Activated naive CD4-positive, alpha-beta T cell treated with anti-CD3 and anti-CD28 coated beads, Interleukin-2, amount 50 U/mL, for 72 hours (primary cell): ENCODE measurements around the gene TNFRSF6B. TPM values are rescaled to one million over a fixed set of nuclear protein-coding genes. Genes with fewer than 3 reads are reported as not detected.
"Not testable (repeated sequence)": the region's sequence is repeated elsewhere in the genome, so short reads cannot be mapped to it uniquely, and the experiment has no call there.

Source experiments
- ATAC-seq, 2 donors: fragments of 150-1000 bp; cut with Tn5 transposase; 2 replicates each; pipeline ENCODE4 v1.10.0; 2021; ENCODE audit warnings: mild to moderate bottlenecking in 2 of 2, moderate library complexity in 2 of 2
- DNase-seq, 2 donors: peaks; one replicate each; pipeline ENCODE4 v3.0.0; 2021 to 2022; ENCODE audit warnings: low spot score in 2 of 2
- H3K27ac Mint-ChIP-seq, 2 donors: one replicate each; pipeline ENCODE4 v1.8.0; 2022; ENCODE audit warnings: mild to moderate bottlenecking in 2 of 2, mixed read lengths in 2 of 2
- H3K36me3 Mint-ChIP-seq, 2 donors: one replicate each; pipeline ENCODE4 v1.8.0; 2022; ENCODE audit warnings: mixed read lengths in 2 of 2
- H3K9me3 Mint-ChIP-seq, 2 donors: one replicate each; pipeline ENCODE4 v1.8.0; 2022; ENCODE audit warnings: mixed read lengths in 2 of 2
- total RNA-seq, 2 donors: library from RNA; stranded (reverse); gene quantifications; one replicate each; pipeline ENCODE4 v1.2.3, GENCODE V29; 2022

Gene TNFRSF6B
- not detected for total RNA-seq

- H3K36me3 Mint-ChIP-seq, result peaks cover 0 to 6% of the 10 kb centered on the region in 2 donors
- peak; percentile 3 to 15 for ATAC-seq
- no peak for DNase-seq
- peak within 1 kb of the TSS in 1 of 2 donors; percentile 42 for H3K27ac Mint-ChIP-seq
- H3K9me3 Mint-ChIP-seq, result no peaks in the 10 kb centered on the region
Observed at GRCh38 chr20:63696628-63697356, at the start of gene TNFRSF6B. Gene TNFRSF6B (plus strand): TSS chr20:63696652. CDS start chr20:63696768, 116 bp downstream.

GRCh38 chr20:63648190-63648589 is 48.3 kb upstream of the TNFRSF6B start:
- no peaks in the 10 kb centered on the region for H3K9me3 Mint-ChIP-seq
- H3K27ac Mint-ChIP-seq, result no peak overlapping the region
- H3K36me3 Mint-ChIP-seq, result no peaks in the 10 kb centered on the region
- DNase-seq (no peak), ATAC-seq (no peak)

- Mint-ChIP-seq H3K27ac (no peak overlapping the region), H3K9me3 (no peaks in the 10 kb centered on the region), H3K36me3 (no peaks in the 10 kb centered on the region)
- no peak for DNase-seq
- ATAC-seq, result no peak
Observed at GRCh38 chr20:63648895-63649589, 47.4 kb upstream of the TNFRSF6B start.

- not testable (repeated sequence) for H3K27ac Mint-ChIP-seq, H3K9me3 Mint-ChIP-seq, ATAC-seq, H3K36me3 Mint-ChIP-seq, DNase-seq
Observed at GRCh38 chr20:63650486-63650885, 46.0 kb upstream of the TNFRSF6B start.

- ATAC-seq, result no peak
Observed at GRCh38 chr20:63651942-63652191, 44.6 kb upstream of the TNFRSF6B start.

GRCh38 chr20:63652192-63652980 is 44.1 kb upstream of the TNFRSF6B start:
- no peaks in the 10 kb centered on the region for H3K9me3 Mint-ChIP-seq
- peaks cover 0 to under 1% of the 10 kb centered on the region in 2 donors for H3K36me3 Mint-ChIP-seq
- DNase-seq, result no peak
- ATAC-seq, result peak; percentile 3 to 54
- H3K27ac Mint-ChIP-seq, result no peak overlapping the region

More at GRCh38 chr20:63651942-63652191, 44.6 kb upstream of the TNFRSF6B start:
- no peaks in the 10 kb centered on the region for H3K9me3 Mint-ChIP-seq
- no peak overlapping the region for H3K27ac Mint-ChIP-seq
- DNase-seq, result no peak
- H3K36me3 Mint-ChIP-seq, result no peaks in the 10 kb centered on the region

GRCh38 chr20:63653041-63653973 is 43.1 kb upstream of the TNFRSF6B start, which contains the start of gene STMN3:
Gene STMN3 (minus strand): TSS chr20:63653424. CDS start chr20:63653345, 79 bp downstream.
- Mint-ChIP-seq H3K27ac (peak within 1 kb of the TSS in 1 of 2 donors; percentile 81), H3K36me3 (peaks cover 2 to 10% of the 10 kb centered on the region in 2 donors), H3K9me3 (no peaks in the 10 kb centered on the region)
- ATAC-seq, result peak; percentile 50 to 65
- peak; percentile 67 to 82 for DNase-seq

- Mint-ChIP-seq H3K9me3 (no peaks in the 10 kb centered on the region), H3K27ac (peak overlapping the region in 1 of 2 donors; percentile 81), H3K36me3 (peaks cover 7 to 18% of the 10 kb centered on the region in 2 donors)
- ATAC-seq (peak in 1 of 2 donors; percentile 48), DNase-seq (no peak)
Observed at GRCh38 chr20:63653974-63654668, 42.3 kb upstream of the TNFRSF6B start.

- H3K9me3 Mint-ChIP-seq, result no peaks in the 10 kb centered on the region
- ATAC-seq (no peak), DNase-seq (no peak)
- H3K36me3 Mint-ChIP-seq, result peaks cover 7 to 22% of the 10 kb centered on the region in 2 donors
- no peak overlapping the region for H3K27ac Mint-ChIP-seq
Observed at GRCh38 chr20:63655249-63655648, 41.2 kb upstream of the TNFRSF6B start.

- ATAC-seq (no peak), DNase-seq (no peak)
- Mint-ChIP-seq H3K9me3 (no peaks in the 10 kb centered on the region), H3K36me3 (peaks cover 7 to 22% of the 10 kb centered on the region in 2 donors), H3K27ac (peak overlapping the region in 1 of 2 donors; percentile 93)
Observed at GRCh38 chr20:63656451-63656850, 40.0 kb upstream of the TNFRSF6B start.

- DNase-seq, result no peak
- ATAC-seq, result no peak
- Mint-ChIP-seq H3K27ac (peak overlapping the region; percentile 93 to 97), H3K9me3 (no peaks in the 10 kb centered on the region), H3K36me3 (peaks cover 7 to 22% of the 10 kb centered on the region in 2 donors)
Observed at GRCh38 chr20:63657260-63657936, 39.1 kb upstream of the TNFRSF6B start.

- peak within 1 kb of the TSS; percentile 93 to 97 for H3K27ac Mint-ChIP-seq
- no peaks in the 10 kb centered on the region for H3K9me3 Mint-ChIP-seq
- ATAC-seq (peak; percentile 84 to 88), DNase-seq (peak; percentile 91 to 96)
- H3K36me3 Mint-ChIP-seq, result peaks cover 7 to 22% of the 10 kb centered on the region in 2 donors
Observed at GRCh38 chr20:63657937-63658748, 38.3 kb upstream of the TNFRSF6B start, which contains the start of gene RTEL1. Gene RTEL1 (plus strand): TSS chr20:63658312. CDS start chr20:63659403, 1,091 bp downstream.

- no peak for DNase-seq
- peak; percentile 20 to 28 for ATAC-seq
- Mint-ChIP-seq H3K36me3 (peaks cover 7 to 22% of the 10 kb centered on the region in 2 donors), H3K9me3 (no peaks in the 10 kb centered on the region), H3K27ac (peak overlapping the region; percentile 93 to 97)
Observed at GRCh38 chr20:63658749-63659187, 37.7 kb upstream of the TNFRSF6B start.

- DNase-seq (no peak), ATAC-seq (no peak)
- H3K36me3 Mint-ChIP-seq, result peaks cover 7 to 22% of the 10 kb centered on the region in 2 donors
- no peaks in the 10 kb centered on the region for H3K9me3 Mint-ChIP-seq
- H3K27ac Mint-ChIP-seq, result peak overlapping the region; percentile 68 to 93
Observed at GRCh38 chr20:63659370-63659769, 37.1 kb upstream of the TNFRSF6B start.
